ENCODE results near the gene CFAP77. TPM values are rescaled to one million over a fixed set of nuclear protein-coding genes. Genes with fewer than 3 reads are reported as not detected.

CFAP77 gene
- polyA plus RNA-seq, 1 of the 3 experiments (the other 2 are of a cell fraction): 1.1 TPM

DNA sequence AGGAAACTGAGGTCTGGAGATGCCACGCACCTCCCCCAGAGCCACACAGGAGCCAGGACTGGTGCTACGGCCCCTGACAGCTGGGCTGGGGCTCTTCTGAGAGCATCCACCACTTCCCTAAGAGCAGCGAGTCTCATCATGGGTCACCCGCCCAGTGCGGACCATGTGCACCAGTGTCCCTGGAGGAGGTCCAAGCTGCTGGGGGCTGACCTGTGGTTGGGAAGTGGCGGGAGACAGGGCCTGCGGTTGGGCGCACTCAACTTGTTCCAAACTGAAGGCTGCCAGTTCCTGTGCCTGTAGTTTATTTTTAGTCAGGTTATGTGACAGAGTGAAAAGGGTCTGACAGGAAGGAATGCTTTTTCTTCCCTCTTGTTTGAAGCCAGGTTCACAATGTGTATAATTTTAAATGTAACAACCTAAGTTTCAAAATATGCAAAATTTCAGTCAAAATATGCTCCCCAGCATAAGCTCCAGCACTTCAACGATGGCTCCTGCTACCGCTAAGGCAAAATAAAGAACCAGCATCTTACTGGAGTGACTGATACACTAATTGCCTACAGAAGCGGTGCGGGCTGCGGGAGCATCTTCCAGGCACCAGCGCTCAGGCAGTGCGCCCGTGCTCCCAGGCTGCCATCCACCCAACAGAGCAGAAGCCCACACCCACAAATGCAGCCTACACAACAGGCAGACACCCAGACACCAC, 187.2 kb downstream of the CFAP77 start:
- Histone ChIP-seq H3K9me2 (no peaks in the 10 kb centered on the region), H3K9ac (no peak overlapping the region), H3K36me3 (replicated peaks in 1 of 2; ENCODE audit: control insufficient read depth in 1 of 2, insufficient read depth in 2 of 2, low read length in 1 of 2) (peaks cover 4 to 73% of the 10 kb centered on the region in 2 experiments), H3K27me3 (ENCODE audit: insufficient read depth) (no peaks in the 10 kb centered on the region), H3K27ac (ENCODE audit: low read depth in 2 of 2, low read length in 1 of 2) (no peak overlapping the region), H3F3A (replicated peaks; ENCODE audit: insufficient read depth) (peaks cover 3% of the 10 kb centered on the region), H2AFZ (ENCODE audit: low read depth) (no peak overlapping the region), H3K4me1 (ENCODE audit: control insufficient read depth in 1 of 2, insufficient read depth in 2 of 2, low read depth in 1 of 2, low read length in 1 of 2) (no peaks in the 10 kb centered on the region), H4K20me1 (ENCODE audit: insufficient read depth) (0 out of 2 replicates have a peak, but pooled peaks cover 1% of the 10 kb centered on the region), H3K4me2 (no peak overlapping the region), H3K79me2 (ENCODE audit: insufficient read depth) (no peaks in the 10 kb centered on the region), H3K4me3 (ENCODE audit: low read depth in 2 of 2, low read length in 1 of 2) (no peak overlapping the region), H3K9me3 (no peaks in the 10 kb centered on the region)
- CTCF ChIA-PET: no interaction called here
- POLR2A ChIA-PET: interaction anchor here (0.5 kb wide), 1 partner anchor 1392 kb away, joined by 3 read pairs; no protein-coding TSS in a partner anchor
- no peak for TF ChIP-seq TEAD4 (IDR thresholded peaks at IDR 0.05; ENCODE audit: borderline replicate concordance, insufficient read depth)
- TF ChIP-seq, protein P1, sequence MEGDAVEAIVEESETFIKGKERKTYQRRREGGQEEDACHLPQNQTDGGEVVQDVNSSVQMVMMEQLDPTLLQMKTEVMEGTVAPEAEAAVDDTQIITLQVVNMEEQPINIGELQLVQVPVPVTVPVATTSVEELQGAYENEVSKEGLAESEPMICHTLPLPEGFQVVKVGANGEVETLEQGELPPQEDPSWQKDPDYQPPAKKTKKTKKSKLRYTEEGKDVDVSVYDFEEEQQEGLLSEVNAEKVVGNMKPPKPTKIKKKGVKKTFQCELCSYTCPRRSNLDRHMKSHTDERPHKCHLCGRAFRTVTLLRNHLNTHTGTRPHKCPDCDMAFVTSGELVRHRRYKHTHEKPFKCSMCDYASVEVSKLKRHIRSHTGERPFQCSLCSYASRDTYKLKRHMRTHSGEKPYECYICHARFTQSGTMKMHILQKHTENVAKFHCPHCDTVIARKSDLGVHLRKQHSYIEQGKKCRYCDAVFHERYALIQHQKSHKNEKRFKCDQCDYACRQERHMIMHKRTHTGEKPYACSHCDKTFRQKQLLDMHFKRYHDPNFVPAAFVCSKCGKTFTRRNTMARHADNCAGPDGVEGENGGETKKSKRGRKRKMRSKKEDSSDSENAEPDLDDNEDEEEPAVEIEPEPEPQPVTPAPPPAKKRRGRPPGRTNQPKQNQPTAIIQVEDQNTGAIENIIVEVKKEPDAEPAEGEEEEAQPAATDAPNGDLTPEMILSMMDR (IDR thresholded peaks at IDR 0.05): no peak
- WGBS (ENCODE audit: low lambda C conversion rate): 99% methylated on average over 10 of the region's 16 CpGs
- no peak for DNase-seq

GRCh38 chr9:132600326-132600984, 190.4 kb downstream of the CFAP77 start:
- Histone ChIP-seq H3K9me2 (no peaks in the 10 kb centered on the region), H3K9ac (no peak overlapping the region), H3K27ac (ENCODE audit: low read depth in 2 of 2, low read length in 1 of 2) (no peak overlapping the region), H3F3A (replicated peaks; ENCODE audit: insufficient read depth) (peaks cover 3% of the 10 kb centered on the region), H3K9me3 (no peaks in the 10 kb centered on the region), H3K4me1 (ENCODE audit: control insufficient read depth in 1 of 2, insufficient read depth in 2 of 2, low read depth in 1 of 2, low read length in 1 of 2) (no peaks in the 10 kb centered on the region; a peak in 1 of 4 replicates), H3K4me3 (ENCODE audit: low read depth in 2 of 2, low read length in 1 of 2) (no peak overlapping the region), H2AFZ (ENCODE audit: low read depth) (no peak overlapping the region), H3K4me2 (no peak overlapping the region), H3K79me2 (ENCODE audit: insufficient read depth) (no peaks in the 10 kb centered on the region), H3K36me3 (replicated peaks in 1 of 2; ENCODE audit: control insufficient read depth in 1 of 2, insufficient read depth in 2 of 2, low read length in 1 of 2) (peaks cover 4 to 77% of the 10 kb centered on the region in 2 experiments), H4K20me1 (ENCODE audit: insufficient read depth) (no peaks in the 10 kb centered on the region), H3K27me3 (ENCODE audit: insufficient read depth) (no peaks in the 10 kb centered on the region)
- DNase-seq: no peak
- ChIA-PET CTCF (no interaction called here), POLR2A (no interaction called here)
- TF ChIP-seq PBX3 (IDR thresholded peaks at IDR 0.05) (no peak), FOSL2 (IDR thresholded peaks at IDR 0.05; ENCODE audit: borderline replicate concordance, low read depth) (no peak), FOXM1 (IDR thresholded peaks at IDR 0.05; ENCODE audit: low read depth) (no peak), RFX5 (IDR thresholded peaks at IDR 0.05; ENCODE audit: low read length) (no peak), GATA2 (CRISPR knock-in tag; IDR thresholded peaks at IDR 0.05) (no peak), RAD21 (IDR thresholded peaks at IDR 0.05; ENCODE audit: low read length) (no peak), EP300 (IDR thresholded peaks at IDR 0.05; ENCODE audit: borderline replicate concordance in 1 of 2, low read depth in 1 of 2, low read length in 1 of 2) (no peak), TCF12 (IDR thresholded peaks at IDR 0.05) (no peak), MXI1 (IDR thresholded peaks at IDR 0.05; ENCODE audit: low read depth, low read length) (no peak)
- TF ChIP-seq, protein P2, sequence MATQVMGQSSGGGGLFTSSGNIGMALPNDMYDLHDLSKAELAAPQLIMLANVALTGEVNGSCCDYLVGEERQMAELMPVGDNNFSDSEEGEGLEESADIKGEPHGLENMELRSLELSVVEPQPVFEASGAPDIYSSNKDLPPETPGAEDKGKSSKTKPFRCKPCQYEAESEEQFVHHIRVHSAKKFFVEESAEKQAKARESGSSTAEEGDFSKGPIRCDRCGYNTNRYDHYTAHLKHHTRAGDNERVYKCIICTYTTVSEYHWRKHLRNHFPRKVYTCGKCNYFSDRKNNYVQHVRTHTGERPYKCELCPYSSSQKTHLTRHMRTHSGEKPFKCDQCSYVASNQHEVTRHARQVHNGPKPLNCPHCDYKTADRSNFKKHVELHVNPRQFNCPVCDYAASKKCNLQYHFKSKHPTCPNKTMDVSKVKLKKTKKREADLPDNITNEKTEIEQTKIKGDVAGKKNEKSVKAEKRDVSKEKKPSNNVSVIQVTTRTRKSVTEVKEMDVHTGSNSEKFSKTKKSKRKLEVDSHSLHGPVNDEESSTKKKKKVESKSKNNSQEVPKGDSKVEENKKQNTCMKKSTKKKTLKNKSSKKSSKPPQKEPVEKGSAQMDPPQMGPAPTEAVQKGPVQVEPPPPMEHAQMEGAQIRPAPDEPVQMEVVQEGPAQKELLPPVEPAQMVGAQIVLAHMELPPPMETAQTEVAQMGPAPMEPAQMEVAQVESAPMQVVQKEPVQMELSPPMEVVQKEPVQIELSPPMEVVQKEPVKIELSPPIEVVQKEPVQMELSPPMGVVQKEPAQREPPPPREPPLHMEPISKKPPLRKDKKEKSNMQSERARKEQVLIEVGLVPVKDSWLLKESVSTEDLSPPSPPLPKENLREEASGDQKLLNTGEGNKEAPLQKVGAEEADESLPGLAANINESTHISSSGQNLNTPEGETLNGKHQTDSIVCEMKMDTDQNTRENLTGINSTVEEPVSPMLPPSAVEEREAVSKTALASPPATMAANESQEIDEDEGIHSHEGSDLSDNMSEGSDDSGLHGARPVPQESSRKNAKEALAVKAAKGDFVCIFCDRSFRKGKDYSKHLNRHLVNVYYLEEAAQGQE (IDR thresholded peaks at IDR 0.05; ENCODE audit: low read depth, low read length): no peak
- WGBS (ENCODE audit: low lambda C conversion rate): 88% methylated on average over 11 of the region's 12 CpGs
